ENCODE measurements around the gene RAPGEF2.

- no peak for TF ChIP-seq CTCF (IDR thresholded peaks at IDR 0.05; ENCODE audit: poor library complexity)
- no peak for TF ChIP-seq EZH2 (IDR thresholded peaks at IDR 0.05; ENCODE audit: borderline replicate concordance)
- TF ChIP-seq EZH2phosphoT487 (IDR thresholded peaks at IDR 0.05; ENCODE audit: low read depth, severe bottlenecking, unreplicated experiment) = no peak
Measured at GRCh38 chr4:159272273-159273140, 169.6 kb downstream of the RAPGEF2 start.

Measured in hepatocyte (in vitro differentiated cells).